Head of caudate nucleus (tissue), 42 donors: Measurements from ENCODE around the gene ANKRD13B.
"Not testable (repeated sequence)": the region's sequence is repeated elsewhere in the genome, so short reads cannot be mapped to it uniquely, and the experiment has no call there.

ENCODE experiments used
- DNase-seq, 42 donors: peaks; one replicate each; pipeline versions ENCODE4 v3.0.0 to v3.0.0-alpha.2; 2020 to 2021; ENCODE audit warnings: mixed read lengths in 7 of 42
- intact Hi-C: fragments of 100-400 bp; cut with DNase I; formaldehyde crosslinking; loops from one replicate; pipeline ENCODE4 v1.15.0; 2022

The ANKRD13B gene

DNA sequence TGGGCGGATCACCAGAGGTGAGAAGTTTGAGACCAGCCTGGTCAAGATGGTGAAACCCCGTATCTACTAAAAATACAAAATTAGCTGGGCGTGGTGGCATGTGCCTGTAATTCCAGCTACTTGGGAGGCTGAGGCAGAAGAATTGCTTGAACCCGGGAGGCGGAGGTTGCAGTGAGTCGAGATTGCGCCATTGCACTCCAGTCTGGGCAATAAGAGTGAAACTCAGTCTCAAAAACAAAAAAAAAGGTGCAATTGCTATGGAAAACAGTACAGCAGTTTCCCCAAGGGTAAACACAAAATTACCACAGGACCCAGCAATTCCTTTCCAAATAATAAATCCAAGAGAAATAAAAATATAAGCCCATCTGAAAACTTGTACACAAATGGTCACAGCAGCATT is 59.0 kb downstream of the ANKRD13B start:
- DNase-seq, result peak in 1 of 42 donors; percentile 21
- intact Hi-C loops, result not testable (repeated sequence)

- no peak for DNase-seq
- intact Hi-C loops, result no loop called here
Measured at GRCh38 chr17:29652976-29653375, 60.0 kb downstream of the ANKRD13B start.

DNA sequence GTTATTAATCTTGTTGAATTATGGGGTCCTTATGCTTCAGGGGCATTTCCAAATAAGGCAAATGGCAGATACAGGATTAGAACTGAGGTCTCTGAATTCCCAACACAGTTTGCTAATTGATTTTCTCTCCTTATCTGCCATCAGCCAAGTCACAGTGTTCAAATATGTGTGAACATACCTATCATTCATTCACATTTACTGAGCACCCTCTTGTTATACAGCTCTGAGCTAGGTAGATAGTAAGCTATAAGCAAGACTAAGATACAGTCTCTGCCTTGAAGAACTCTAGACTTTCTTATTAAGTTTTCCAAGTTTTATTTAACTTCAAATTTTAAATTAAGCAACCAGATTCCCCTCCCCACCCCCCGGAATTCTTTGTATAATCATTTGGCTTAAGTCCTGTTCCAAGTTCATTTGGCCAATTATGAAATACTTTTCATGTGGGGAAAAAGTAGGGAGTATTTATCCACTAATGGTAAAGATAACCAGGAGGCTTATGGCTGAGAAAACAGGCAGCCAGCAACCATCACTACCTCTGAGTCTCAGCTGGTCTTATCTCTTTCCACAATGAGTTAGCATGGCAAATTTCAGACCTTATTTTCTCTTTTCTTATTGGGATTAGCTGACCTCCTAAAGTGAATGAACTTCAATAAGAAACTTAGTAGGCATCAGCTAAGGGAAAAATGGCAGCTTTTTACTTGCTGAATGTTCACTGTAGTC is 61.2 kb downstream of the ANKRD13B start:
- intact Hi-C loops, result no loop called here
- no peak for DNase-seq

DNA sequence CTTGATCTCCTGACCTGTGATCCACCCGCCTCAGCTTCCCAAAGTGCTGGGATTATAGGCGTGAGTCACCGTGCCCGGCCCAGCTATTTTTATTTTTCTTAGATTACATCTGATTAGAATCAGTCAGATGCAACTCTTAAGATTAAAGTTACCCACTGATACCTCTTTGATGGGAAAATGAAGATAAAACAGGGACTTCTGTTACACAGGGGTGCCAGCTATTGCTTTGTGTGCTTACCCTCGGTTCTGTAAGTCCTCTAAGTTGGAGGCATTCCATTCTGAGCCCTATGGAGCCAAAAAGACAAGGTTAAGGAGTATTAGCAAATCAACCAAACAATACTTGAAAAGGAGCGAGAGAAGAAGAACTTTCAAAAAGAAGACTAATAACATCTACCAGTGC is 62.4 kb downstream of the ANKRD13B start:
- no peak for DNase-seq
- intact Hi-C loops, result no loop called here

DNA sequence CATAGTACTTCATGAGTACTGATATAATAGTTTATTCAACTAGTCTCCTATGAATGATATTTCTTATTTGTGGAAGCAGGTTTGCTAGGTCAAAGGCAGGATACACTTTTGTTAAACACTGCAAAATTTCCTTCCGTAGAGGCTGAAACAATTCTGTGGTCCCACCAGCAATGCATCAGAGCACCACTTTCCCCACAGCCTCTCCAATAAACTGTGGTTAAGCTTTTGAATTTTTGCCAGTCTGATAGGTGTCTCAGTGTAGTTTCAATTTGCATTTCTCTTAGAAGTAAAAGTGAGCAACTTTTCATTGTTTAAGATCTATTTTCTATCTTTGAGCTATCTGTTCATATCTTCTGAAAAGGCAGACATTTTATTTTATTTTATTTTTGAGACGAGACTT is 66.2 kb downstream of the ANKRD13B start:
- intact Hi-C loops, result no loop called here
- DNase-seq, result no peak

GRCh38 chr17:29661213-29661612 is 68.3 kb downstream of the ANKRD13B start:
- no peak for DNase-seq

GRCh38 chr17:29663155-29663554 is 70.2 kb downstream of the ANKRD13B start:
- peak in 1 of 42 donors; percentile 53 for DNase-seq
- intact Hi-C loops, result no loop called here

More at GRCh38 chr17:29661213-29661612, 68.3 kb downstream of the ANKRD13B start:
- intact Hi-C loops, result no loop called here
